Lower leg skin (tissue), 4 donors: ENCODE measurements around the gene IFNA21. TPM values are rescaled to one million over a fixed set of nuclear protein-coding genes. Genes with fewer than 3 reads are reported as not detected.
"Not testable (repeated sequence)": the region's sequence is repeated elsewhere in the genome, so short reads cannot be mapped to it uniquely, and the experiment has no call there.

ENCODE experiments used
- DNase-seq, 2 donors: peaks; one replicate each; pipeline ENCODE4 v3.0.0-alpha.2; 2019; ENCODE audit warnings: low spot score in 2 of 2
- H3K4me3 ChIP-seq: fragments of 200-600 bp; sonication (generic); 2 replicates; pipeline ENCODE4 v1.5.1; 2017; ENCODE audit warnings: mild to moderate bottlenecking, low read depth; ENCODE audit not compliant: poor library complexity, severe bottlenecking
- CTCF ChIP-seq, 3 donors: fragments of 450-650 bp; IDR thresholded peaks; one replicate each; pipeline ENCODE4 v1.5.1; 2016; ENCODE audit warnings: antibody characterized with exemption in 3 of 3, mild to moderate bottlenecking in 3 of 3, moderate library complexity in 2 of 3
- POLR2A ChIP-seq, 2 donors: fragments of 450-650 bp; IDR thresholded peaks; one replicate each; pipeline ENCODE4 v1.6.1; 2016 to 2017; ENCODE audit warnings: antibody characterized with exemption in 2 of 2, mild to moderate bottlenecking in 1 of 2, moderate library complexity in 1 of 2
- WGBS, 2 donors: methylation state at CpG; one replicate each; pipeline ENCODE4 v1.1.5; 2018; 5-methylcytosine and 5-hydroxymethylcytosine counted together
- intact Hi-C: fragments of 100-400 bp; cut with DNase I; formaldehyde crosslinking; loops from one replicate; pipeline ENCODE4 v1.15.0; 2023; ENCODE audit warnings: low total_unique reads
- total RNA-seq, 4 donors: library from RNA; depleted of rRNA; stranded (reverse); fragments of >200 nt; gene quantifications; one replicate each; pipeline ENCODE4 v1.1.0, GENCODE V29; 2016

Gene IFNA21
- total RNA-seq, result not detected

DNA sequence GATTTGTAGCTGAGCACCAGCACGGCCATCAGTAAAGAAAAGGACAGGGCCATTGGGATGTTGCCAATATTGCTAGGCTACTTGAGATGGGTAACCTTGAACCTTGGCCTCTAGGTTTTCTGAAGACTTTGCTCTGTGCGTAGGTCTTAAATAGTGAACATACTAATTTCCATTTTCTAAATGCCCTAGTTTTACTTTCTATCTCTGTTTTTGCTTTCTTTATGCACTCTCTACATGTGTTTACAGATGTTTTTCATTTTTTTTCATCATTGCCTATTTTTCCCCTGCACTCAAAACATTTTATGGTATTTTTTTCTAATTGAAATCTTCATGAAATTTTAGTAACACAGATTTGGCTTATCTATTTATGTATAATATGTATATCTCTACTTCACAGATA lies at the start of gene IFNA21:
Gene IFNA21, minus strand, starts transcription at position 101 of the 400 bp plus-strand sequence. Its CDS starts 48 bp downstream, at position 53.
- WGBS, 2 donors, result 89 to 90% methylated on average over 2 of the region's 2 CpGs
- intact Hi-C loops, H3K4me3 ChIP-seq, DNase-seq: not testable (repeated sequence)

GRCh38 chr9:21213411-21214326 lies 47.2 kb upstream of the IFNA21 start:
- intact Hi-C loops, DNase-seq, H3K4me3 ChIP-seq: not testable (repeated sequence)
- WGBS, 2 donors, result 43 to 52% methylated on average over 5 of the region's 5 CpGs

DNA sequence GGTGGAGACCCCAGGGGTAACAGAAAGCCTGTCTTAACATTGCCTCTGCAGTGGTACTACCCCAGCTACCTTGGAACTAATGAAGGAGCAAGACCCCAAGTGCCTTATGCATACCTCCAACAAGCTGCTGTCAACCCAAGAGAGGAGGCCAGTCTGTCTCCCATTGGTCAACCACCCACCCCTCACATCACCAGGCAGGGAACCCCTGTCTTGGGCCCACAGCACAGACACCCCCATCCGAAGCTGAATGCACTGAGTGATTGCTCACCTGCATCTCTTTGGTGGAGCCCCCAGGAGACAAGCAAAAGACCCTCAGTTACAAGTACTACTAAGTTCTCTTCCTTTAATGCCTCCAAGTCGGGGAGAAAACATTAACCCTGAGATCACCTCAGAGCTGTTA lies 45.7 kb upstream of the IFNA21 start:
- not testable (repeated sequence) for H3K4me3 ChIP-seq, DNase-seq
- WGBS, 2 donors, result 30 to 78% methylated on average over 2 of the region's 2 CpGs

GRCh38 chr9:21210782-21211181 lies 44.3 kb upstream of the IFNA21 start:
- DNase-seq, H3K4me3 ChIP-seq, intact Hi-C loops: not testable (repeated sequence)
- 60 to 100% methylated on average over 1 to 2 of the region's 2 CpGs for WGBS, 2 donors

More for the DNA sequence above, 45.7 kb upstream of the IFNA21 start:
- intact Hi-C loops, result not testable (repeated sequence)

DNA sequence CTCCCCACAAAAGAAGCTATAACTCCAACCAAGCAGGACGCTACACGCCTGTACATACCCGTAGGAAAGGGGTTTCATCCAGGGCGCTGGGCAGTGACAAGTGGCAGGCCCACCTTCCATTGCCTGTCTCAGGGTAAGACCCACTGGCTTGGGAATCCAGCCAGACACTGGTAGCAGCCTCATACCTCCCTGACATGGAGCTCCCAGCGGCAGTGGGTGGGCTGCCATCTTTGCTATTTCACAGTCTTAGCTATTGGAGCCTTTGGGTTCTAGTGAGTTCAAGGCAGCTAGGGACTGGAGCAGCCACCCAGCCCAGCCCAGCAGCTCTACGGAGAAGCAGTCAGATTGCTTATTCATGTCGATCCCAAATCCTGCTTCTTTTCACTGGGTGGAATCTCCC lies 43.9 kb upstream of the IFNA21 start:
- DNase-seq, result no peak
- 83 to 91% methylated on average over 3 to 7 of the region's 7 CpGs for WGBS, 2 donors
- TF ChIP-seq CTCF (IDR thresholded peaks at IDR 0.05) (no peak), POLR2A (IDR thresholded peaks at IDR 0.05) (no peak)
- intact Hi-C loops, result no loop called here
- no peak overlapping the region for H3K4me3 ChIP-seq

DNA sequence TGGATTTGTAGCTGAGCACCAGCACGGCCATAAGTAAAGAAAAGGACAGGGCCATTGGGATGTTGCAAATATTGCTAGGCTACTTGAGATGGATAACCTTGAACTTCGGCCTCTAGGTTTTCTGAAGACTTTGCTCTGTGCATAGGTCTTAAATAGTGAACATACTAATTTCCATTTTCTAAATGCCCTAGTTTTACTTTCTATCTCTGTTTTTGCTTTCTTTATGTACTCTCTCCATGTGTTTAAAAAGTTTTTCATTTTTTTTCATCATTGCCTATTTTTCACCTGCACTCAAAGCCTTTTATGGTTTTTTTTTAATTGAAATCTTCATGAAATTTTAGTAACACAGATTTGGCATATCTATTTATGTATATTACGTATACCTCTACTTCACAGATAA lies 40.6 kb upstream of the IFNA21 start, which contains the start of gene IFNA10:
Gene IFNA10, minus strand, starts transcription at position 101 of the 400 bp plus-strand sequence. Its CDS starts 46 bp downstream, at position 55.
- H3K4me3 ChIP-seq, DNase-seq, intact Hi-C loops: not testable (repeated sequence)
- WGBS, 2 donors, result 86 to 96% methylated on average over 3 of the region's 3 CpGs

DNA sequence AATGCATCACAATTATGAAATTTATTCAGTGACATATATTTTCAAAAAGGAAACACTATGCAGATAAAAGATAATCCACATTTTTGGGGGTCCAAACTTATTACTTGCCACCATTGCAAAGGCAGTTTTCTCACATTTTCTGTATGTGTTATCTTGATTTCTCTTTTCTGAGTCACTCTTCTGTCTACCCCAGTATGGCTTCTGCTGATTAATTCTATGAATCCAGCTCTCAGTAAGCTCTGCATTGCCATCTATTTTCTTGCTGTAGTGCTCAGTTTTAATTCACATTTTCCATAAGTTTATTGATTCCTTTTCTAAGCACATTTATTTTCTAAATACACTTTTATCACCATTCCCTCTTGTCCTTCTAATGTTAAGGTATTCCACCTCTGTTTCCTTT lies 38.7 kb upstream of the IFNA21 start:
- DNase-seq, result no peak
- intact Hi-C loops, result no loop called here
- no peak overlapping the region for H3K4me3 ChIP-seq
- TF ChIP-seq POLR2A (IDR thresholded peaks at IDR 0.05), result no peak
- no peak for TF ChIP-seq CTCF (IDR thresholded peaks at IDR 0.05)

DNA sequence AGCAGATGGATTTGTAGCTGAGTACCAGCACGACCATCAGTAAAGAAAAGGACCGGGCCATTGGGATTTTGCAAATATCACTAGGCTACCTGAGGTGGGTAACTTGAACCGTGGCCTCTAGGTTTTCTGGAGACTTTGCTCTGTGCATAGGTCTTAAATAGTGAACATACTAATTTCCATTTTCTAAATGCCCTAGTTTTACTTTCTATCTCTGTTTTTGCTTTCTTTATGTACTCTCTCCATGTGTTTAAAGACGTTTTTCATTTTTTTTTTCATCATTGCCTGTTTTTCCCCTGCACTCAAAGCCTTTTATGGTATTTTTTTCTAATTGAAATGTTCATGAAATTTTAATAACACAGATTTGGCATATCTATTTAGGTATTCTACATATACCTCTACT lies 35.6 kb upstream of the IFNA21 start, which contains the start of gene IFNA7:
Gene IFNA7, minus strand, starts transcription at position 101 of the 400 bp plus-strand sequence. Its CDS starts 40 bp downstream, at position 61.
- 62 to 69% methylated on average over 4 of the region's 4 CpGs for WGBS, 2 donors
- DNase-seq, intact Hi-C loops, H3K4me3 ChIP-seq: not testable (repeated sequence)

DNA sequence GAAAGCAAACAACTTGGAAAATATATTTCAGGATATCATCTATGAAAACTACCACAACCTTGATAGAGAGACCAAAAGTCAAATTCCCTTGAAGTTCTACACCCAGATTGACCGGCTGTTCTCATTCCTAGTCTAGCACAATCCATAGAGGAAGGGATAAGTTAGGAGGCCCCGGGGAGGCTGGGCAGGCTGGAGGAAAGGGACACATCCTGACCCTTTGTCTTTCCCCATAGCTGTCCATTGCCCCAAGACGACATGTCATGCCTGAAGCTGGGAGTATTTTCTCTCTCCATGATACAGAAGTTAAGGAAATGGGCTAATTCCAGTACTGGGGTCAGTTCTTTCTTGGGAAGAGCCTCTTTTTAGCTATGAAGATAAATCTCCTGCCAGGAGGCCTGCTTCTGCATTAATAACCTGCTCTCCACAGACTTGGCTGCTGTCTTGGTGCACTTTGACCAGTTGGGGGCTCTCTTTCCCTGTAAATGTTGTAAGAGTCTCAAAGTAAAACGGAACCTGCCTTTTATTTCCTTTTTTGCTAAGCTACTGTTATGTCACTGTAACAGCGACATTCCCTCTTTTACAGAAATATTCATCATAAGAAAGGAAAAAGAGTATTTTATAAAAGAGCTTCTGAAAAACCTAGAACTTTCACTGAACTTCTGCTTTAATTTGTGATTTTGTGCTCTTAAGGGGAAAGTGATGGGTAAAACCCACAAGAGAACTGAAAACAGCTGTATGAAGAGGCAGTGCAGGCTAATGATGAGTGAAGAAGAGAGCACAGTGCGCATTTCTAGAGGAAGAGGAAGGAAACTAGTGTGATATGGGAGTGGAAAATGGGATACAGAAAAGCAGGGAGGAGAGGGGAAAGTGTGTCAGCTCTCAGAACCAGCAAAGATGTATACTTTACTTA lies 28.7 kb upstream of the IFNA21 start:
- WGBS, 2 donors, result 36 to 51% methylated on average over 6 of the region's 6 CpGs
- H3K4me3 ChIP-seq, DNase-seq, intact Hi-C loops: not testable (repeated sequence)

DNA sequence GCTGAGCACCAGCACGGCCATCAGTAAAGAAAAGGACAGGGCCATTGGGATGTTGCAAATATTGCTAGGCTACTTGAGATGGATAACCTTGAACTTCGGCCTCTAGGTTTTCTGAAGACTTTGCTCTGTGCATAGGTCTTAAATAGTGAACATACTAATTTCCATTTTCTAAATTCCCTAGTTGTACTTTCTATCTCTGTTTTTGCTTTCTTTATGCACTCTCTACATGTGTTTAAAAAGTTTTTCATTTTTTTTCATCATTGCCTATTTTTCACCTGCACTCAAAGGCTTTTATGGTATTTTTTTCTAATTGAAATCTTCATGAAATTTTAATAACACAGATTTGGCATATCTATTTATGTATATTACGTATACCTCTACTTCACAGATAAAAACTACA lies 21.0 kb upstream of the IFNA21 start, which contains the start of gene IFNA4:
Gene IFNA4, minus strand, starts transcription at position 101 of the 400 bp plus-strand sequence. Its CDS starts 56 bp downstream, at position 45.
- intact Hi-C loops, H3K4me3 ChIP-seq, DNase-seq: not testable (repeated sequence)
- 86 to 95% methylated on average over 3 of the region's 3 CpGs for WGBS, 2 donors

DNA sequence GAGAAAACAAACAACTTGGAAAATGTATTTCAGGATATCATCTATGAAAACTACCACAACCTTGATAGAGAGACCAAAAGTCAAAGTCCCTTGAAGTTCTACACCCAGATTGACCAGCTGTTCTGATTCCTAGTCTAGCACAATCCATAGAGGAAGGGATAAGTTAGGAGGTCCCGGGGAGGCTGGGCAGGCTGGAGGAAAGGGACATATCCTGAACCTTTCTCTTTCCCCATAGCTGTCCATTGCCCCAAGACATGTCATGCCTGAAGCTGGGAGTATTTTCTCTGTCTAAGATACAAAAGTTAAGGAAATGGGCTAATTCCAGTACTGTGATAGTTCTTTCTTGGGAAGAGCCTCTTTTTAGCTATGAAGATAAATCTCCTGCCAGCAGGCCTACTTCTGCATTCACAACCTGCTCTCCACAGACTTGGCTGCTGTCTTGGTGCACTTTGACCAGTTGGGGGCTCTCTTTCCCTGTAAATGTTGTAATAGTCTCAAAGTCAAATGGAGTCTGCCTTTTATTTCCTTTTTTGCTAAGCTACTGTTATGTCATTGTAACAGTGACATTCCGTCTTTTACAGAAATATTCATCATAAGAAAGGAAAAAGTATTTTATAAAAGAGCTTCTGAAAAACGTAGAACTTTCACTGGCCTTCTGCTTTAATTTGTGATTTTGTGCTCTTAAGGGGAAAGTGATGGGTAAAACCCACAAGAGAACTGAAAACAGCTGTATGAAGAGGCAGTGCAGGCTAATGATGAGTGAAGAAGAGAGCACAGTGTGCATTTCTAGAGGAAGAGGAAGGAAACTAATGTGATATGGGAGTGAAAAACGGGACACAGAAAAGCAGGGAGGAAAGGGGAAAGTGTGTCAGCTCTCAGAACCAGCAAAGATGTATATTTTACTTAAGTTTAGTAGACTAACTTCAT lies 16.6 kb upstream of the IFNA21 start:
- DNase-seq, result peak in 1 of 2 donors; percentile 68
- H3K4me3 ChIP-seq, intact Hi-C loops: not testable (repeated sequence)
- WGBS, 2 donors, result 37 to 43% methylated on average over 4 of the region's 4 CpGs
